Stimulated activated CD4-positive, alpha-beta T cell treated with anti-CD3 and anti-CD28 coated beads, Interleukin-4, amount 100 ng/mL, for 1 hour (primary cell): ENCODE results near the gene IGF1.
"Not testable (repeated sequence)": the region's sequence is repeated elsewhere in the genome, so short reads cannot be mapped to it uniquely, and the experiment has no call there.

Experiments
- DNase-seq: peaks from one replicate; pipeline ENCODE4 v3.0.0-alpha.2; 2020

The IGF1 gene

DNA sequence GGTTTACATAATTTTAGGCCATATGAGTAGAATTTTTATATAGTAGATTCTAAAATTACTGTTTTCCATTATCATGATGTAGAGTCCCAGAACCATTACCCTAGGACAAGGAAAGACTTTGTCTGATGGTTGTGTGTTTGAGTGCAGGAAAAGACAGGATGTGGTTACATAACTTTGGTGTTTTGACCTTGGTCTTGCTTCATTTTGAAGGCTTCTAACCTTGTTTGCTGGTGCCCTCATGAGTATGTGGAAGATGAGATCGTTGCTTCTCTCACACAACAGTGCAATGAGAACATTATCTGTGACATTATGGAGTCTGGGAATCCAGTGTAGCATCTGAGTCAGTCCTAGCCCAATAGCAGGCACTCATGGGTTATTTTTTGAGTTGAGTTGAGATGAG is 106.2 kb downstream of the IGF1 start:
- no peak for DNase-seq

GRCh38 chr12:102372087-102372486 is 108.3 kb downstream of the IGF1 start:
- no peak for DNase-seq

DNA sequence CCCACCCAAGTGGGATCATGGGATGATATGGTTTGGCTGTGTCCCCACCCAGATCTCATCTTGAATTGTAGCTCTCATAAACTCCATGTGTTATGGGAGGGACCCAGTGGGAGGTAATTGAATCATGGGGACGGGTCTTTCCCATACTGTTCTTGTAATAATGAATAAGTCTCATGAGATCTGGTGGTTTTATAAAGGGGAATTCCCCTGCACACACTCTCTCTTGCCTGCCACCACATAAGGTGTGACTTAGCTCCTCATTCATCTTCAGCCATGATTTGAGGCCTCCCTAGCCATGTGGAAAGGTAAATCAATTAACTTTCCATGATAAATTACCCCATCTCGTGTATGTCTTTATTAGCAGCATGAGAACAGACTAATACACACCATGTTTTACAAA is 109.2 kb downstream of the IGF1 start:
- DNase-seq: no peak

- no peak for DNase-seq
These were observed 110.5 kb downstream of the IGF1 start for GRCh38 chr12:102369876-102370275.

GRCh38 chr12:102365365-102365764 is 115.0 kb downstream of the IGF1 start:
- DNase-seq: no peak

- no peak for DNase-seq
These were observed 115.7 kb downstream of the IGF1 start for GRCh38 chr12:102364709-102365108.

DNA sequence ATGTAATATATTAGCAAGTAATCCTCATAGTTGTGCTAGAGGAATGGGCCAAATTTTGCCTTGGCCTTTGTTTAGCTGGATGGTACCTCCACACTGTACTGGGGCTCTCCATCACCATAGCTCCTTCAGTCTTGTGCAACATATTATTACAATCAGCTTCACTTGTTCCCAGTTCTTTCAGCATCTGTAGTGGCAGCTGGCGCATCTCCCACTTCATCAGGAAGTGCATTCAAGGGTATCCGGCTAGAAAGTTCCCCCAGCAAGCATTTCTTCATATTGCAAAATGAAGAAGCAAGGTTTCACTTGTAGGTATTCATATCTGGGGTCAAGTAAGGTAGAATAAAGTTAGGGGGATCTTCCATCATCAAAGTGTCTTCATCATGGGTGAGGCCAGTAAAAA is 123.7 kb downstream of the IGF1 start:
- DNase-seq: no peak

GRCh38 chr12:102354281-102354680 is 126.1 kb downstream of the IGF1 start:
- not testable (repeated sequence) for DNase-seq

DNA sequence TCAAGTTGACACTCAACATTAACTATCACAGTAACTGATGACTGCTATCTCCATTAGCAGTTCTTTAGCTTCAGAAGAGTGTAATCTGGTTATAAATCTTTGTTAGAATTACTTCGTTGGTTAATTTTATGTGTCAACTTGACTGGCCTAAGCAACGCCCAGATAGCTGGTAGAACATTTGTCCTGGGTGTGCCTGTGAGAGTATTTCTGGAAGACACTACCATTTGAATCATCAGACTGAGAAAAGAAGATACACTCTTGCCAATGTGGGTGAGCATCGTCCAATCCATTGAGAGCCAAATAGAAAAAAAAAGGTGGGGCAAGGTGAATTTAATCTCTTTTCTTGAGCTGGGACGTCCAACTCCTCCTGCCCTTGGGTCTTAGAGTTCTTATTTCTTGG is 129.0 kb downstream of the IGF1 start:
- no peak for DNase-seq

GRCh38 chr12:102350070-102350469 is 130.3 kb downstream of the IGF1 start:
- DNase-seq: no peak

- DNase-seq: no peak
These were observed 131.3 kb downstream of the IGF1 start for GRCh38 chr12:102349079-102349478.

- no peak for DNase-seq
These were observed 132.6 kb downstream of the IGF1 start for GRCh38 chr12:102347811-102348210.
